Prostate gland (tissue), 2 donors: ENCODE measurements around the gene TSEN15.

ENCODE experiments used
- POLR2A ChIP-seq: fragments of 450-650 bp; IDR thresholded peaks from one replicate; pipeline ENCODE4 v1.6.1; 2016; ENCODE audit warnings: antibody characterized with exemption, mild to moderate bottlenecking
- POLR2AphosphoS5 ChIP-seq: sonication (generic); formaldehyde crosslinking; IDR thresholded peaks from one replicate; pipeline ENCODE4 v1.6.1; 2017; ENCODE audit warnings: antibody characterized with exemption
- TF ChIP-seq, protein P1 (sequence below), 4 experiments: fragments of 200-600 bp in 2 of 4; fragments of 450-650 bp in 2 of 4; sonication (generic) in 2 of 4; IDR thresholded peaks; 1 replicate in 3 of 4; 2 replicates in 1 of 4; pipeline ENCODE4 v1.5.1; 2016 to 2019; ENCODE audit warnings: antibody characterized with exemption in 4 of 4, mild to moderate bottlenecking in 2 of 4, moderate library complexity in 2 of 4

DNA sequence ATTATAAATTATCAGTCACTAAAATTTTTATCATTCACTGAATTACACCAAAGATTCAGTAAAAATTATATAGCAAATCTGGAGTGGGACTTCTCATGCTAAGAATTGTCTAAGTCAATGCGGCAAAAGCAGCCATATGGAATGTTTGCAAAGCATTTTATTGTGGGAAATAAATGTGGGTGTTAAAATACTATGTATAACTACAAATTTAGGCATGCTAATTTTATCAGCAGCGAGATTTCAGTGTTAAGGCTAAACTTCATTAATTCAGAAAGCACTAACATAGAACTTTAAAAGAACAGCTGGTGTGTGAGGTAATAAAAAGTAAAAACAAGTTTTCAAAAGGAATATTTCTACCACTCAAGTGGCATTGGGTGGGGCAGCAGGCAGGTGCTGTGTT lies 35.4 kb upstream of the TSEN15 start:
- TF ChIP-seq, protein P1, sequence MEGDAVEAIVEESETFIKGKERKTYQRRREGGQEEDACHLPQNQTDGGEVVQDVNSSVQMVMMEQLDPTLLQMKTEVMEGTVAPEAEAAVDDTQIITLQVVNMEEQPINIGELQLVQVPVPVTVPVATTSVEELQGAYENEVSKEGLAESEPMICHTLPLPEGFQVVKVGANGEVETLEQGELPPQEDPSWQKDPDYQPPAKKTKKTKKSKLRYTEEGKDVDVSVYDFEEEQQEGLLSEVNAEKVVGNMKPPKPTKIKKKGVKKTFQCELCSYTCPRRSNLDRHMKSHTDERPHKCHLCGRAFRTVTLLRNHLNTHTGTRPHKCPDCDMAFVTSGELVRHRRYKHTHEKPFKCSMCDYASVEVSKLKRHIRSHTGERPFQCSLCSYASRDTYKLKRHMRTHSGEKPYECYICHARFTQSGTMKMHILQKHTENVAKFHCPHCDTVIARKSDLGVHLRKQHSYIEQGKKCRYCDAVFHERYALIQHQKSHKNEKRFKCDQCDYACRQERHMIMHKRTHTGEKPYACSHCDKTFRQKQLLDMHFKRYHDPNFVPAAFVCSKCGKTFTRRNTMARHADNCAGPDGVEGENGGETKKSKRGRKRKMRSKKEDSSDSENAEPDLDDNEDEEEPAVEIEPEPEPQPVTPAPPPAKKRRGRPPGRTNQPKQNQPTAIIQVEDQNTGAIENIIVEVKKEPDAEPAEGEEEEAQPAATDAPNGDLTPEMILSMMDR (IDR thresholded peaks at IDR 0.05) = no peak
- TF ChIP-seq POLR2A (no peak), POLR2AphosphoS5 (no peak)
